ENCODE measurements around the gene SYT6. TPM values are rescaled to one million over a fixed set of nuclear protein-coding genes. Genes with fewer than 3 reads are reported as not detected.
"Not testable (repeated sequence)": the region's sequence is repeated elsewhere in the genome, so short reads cannot be mapped to it uniquely, and the experiment has no call there.

The SYT6 gene
- total RNA-seq, 2 donors from 2014 or later = not detected

GRCh38 chr1:114063544-114063943, 90.1 kb downstream of the SYT6 start:
- Histone ChIP-seq H3K36me3 (no peaks in the 10 kb centered on the region), H3K4me3 (no peak overlapping the region), H3K4me1 (no peaks in the 10 kb centered on the region), H3K27ac (no peak overlapping the region), H3K27me3 (no peaks in the 10 kb centered on the region), H3K9me3 (no peaks in the 10 kb centered on the region)
- no peak for TF ChIP-seq CTCF (IDR thresholded peaks at IDR 0.05)
- no peak for DNase-seq (ENCODE audit: low spot score)

- no peak for DNase-seq (ENCODE audit: low spot score)
- Histone ChIP-seq H3K9me3 (peaks cover 0 to 1% of the 10 kb centered on the region in 2 donors), H3K4me3 (no peak overlapping the region), H3K4me1 (no peaks in the 10 kb centered on the region), H3K27me3 (no peaks in the 10 kb centered on the region), H3K36me3 (no peaks in the 10 kb centered on the region), H3K27ac (no peak overlapping the region)
- TF ChIP-seq CTCF (IDR thresholded peaks at IDR 0.05) = no peak
These were observed 91.1 kb downstream of the SYT6 start for GRCh38 chr1:114062477-114063099.

GRCh38 chr1:114061121-114061830, 92.4 kb downstream of the SYT6 start:
- DNase-seq (ENCODE audit: low spot score) = no peak
- H3K36me3 ChIP-seq = no peaks in the 10 kb centered on the region
- TF ChIP-seq CTCF (IDR thresholded peaks at IDR 0.05) = no peak
- no peaks in the 10 kb centered on the region for H3K27me3 ChIP-seq
- H3K9me3 ChIP-seq = peaks cover 0 to 9% of the 10 kb centered on the region in 2 donors
- H3K27ac ChIP-seq = no peak overlapping the region
- no peaks in the 10 kb centered on the region for H3K4me1 ChIP-seq
- no peak overlapping the region for H3K4me3 ChIP-seq

- not testable (repeated sequence) for H3K4me1 ChIP-seq; H3K9me3 ChIP-seq; H3K27ac ChIP-seq; H3K27me3 ChIP-seq; H3K4me3 ChIP-seq; H3K36me3 ChIP-seq; DNase-seq (ENCODE audit: low spot score)
These were observed 95.4 kb downstream of the SYT6 start for GRCh38 chr1:114058236-114058635.

GRCh38 chr1:114054148-114054547, 99.5 kb downstream of the SYT6 start:
- H3K4me1 ChIP-seq = no peaks in the 10 kb centered on the region
- H3K27me3 ChIP-seq = no peaks in the 10 kb centered on the region
- DNase-seq (ENCODE audit: low spot score) = no peak
- no peak overlapping the region for H3K4me3 ChIP-seq
- TF ChIP-seq CTCF (IDR thresholded peaks at IDR 0.05) = no peak
- H3K9me3 ChIP-seq = peaks cover 0 to 9% of the 10 kb centered on the region in 2 donors
- no peak overlapping the region for H3K27ac ChIP-seq
- no peaks in the 10 kb centered on the region for H3K36me3 ChIP-seq

- Histone ChIP-seq H3K4me1 (no peaks in the 10 kb centered on the region), H3K27ac (no peak overlapping the region), H3K9me3 (no peaks in the 10 kb centered on the region), H3K27me3 (no peaks in the 10 kb centered on the region), H3K4me3 (no peak overlapping the region), H3K36me3 (no peaks in the 10 kb centered on the region)
- TF ChIP-seq CTCF (IDR thresholded peaks at IDR 0.05) = no peak
- DNase-seq (ENCODE audit: low spot score) = no peak
These were observed 105.4 kb downstream of the SYT6 start for GRCh38 chr1:114048232-114048631.
